SK-N-MC (cell line): Measurements from ENCODE around the gene RUNX2.

Experiments used
- EZH2 ChIP-seq: fragments of 200-600 bp; sonication (generic); IDR thresholded peaks from one replicate; pipeline ENCODE4 v1.6.1; 2017; ENCODE audit warnings: antibody characterized with exemption
- POLR2AphosphoS5 ChIP-seq: IDR thresholded peaks from 2 replicates; pipeline ENCODE4 v1.6.1; 2012; ENCODE audit warnings: mild to moderate bottlenecking, low read depth, low read length, borderline replicate concordance

DNA sequence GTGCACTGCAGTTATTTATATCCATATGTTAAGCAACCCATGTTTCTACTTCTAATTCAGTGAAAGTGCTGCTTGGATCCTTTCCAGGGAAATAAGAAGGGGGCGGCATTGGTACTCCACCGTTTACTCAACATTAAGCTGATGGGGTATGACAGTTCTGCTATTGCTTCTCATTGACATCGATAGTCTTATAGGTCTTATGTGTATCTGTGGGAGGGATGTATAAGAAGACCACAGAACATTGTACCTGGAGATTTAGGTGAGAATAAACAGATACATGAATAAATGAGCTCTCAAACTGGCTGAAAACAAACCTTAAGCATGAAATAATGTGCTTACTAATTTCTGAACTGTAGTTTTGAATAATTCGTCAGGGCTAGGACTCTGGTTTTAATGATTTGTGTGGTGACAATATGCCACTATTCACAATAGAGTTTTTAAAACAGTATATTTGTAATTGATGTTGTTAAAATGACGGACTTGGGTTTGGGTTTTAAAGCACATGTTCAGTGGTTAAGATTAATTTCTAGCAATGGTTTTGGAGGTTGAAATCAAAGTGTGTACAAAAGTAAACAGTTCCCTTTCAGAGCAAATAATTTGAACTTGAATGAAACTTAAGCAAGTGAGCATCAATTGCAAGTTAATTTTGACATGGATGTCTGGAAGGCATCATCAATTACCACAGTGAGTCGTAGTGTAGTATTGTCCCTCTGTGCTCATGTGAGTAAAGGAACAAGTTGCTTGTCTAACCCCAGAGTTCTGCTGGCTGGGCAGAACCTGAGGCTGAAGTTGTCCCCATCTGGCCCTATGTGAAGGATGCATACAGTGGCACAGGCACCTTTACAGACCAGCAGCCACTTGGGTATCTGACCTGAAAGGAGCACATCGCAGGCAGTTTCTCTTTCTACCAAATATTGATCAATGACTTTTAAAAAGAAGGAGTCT lies 134.3 kb downstream of the RUNX2 start:
- TF ChIP-seq POLR2AphosphoS5 (no peak), EZH2 (no peak)
